ENCODE data around the gene MDN1.

MDN1 gene

DNA sequence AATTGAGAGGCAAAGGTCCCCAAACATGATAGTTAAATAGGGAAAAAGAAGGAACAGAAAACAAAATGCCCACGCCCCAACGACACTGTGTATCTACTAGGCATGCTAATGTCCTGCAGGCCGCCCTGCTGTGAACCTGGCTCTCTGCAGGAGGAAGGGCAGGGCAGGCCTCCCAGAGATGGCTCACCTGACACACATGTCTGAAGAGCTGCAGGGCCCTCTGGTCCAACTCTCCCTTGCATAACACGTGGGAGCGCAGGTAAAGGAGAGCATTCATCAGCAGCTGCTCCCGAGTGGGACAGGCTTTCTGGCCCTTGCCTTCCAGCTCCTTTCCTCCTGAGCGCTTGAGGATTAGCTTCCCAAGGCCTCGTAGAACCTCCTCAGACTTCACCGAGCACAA is 127.3 kb downstream of the MDN1 start:
- DNase-seq, result no peak

DNA sequence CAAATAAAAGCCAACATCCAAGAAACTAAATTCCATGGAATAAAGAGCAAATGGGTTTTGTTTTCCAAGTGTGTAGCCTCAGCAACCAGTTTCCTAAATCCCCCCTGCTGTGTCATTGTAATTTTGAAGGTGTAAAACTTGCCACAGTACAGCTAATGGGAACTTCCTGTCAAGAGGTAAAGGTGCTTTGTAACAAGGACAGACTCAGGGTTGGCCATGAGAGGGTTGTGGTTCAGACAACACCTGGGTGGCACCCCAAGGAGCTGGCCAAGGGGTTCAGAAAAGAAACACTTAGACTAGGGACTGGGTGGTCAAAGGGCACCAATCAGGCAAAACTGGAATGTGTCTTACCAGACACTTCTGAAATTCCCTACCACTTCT is 128.7 kb downstream of the MDN1 start:
- no peak for DNase-seq

DNA sequence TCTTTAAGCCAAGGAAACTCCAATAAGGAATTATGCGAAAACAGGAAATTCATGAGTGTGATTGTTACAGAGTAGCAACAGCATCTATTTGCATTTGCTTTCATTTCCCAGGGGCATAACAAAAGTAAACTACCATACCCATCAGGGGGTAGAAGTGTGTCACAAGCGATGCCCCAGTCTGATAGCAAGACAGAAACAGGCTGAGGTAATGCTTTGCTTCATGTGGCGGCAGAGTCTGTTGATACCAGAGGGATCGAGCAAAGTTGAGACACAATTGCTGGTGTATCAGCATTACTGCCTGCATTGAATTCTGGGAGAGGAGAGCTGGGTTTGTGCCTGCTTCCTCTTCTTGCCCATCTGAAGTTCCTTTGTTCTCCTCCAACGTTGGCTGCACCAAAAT is 129.9 kb downstream of the MDN1 start:
- DNase-seq, result no peak

DNA sequence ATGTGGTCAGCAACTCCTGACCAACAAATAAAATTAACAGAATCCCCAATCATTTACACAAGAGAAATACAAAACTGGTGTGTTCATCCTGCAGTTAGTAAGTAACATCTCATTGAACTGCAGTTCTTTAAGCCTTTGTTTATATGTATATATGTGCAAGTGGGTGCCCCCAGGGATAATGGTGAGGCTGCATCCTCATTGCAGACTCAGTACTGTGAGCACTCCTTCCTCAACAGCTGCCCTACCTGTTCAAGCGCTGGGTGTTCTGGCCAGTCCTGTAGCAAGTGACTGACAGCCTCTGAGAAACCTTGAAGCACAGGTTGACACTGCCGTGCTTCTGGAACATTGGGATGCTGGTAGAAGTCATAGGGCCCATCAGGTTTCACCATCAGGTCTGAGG is 131.3 kb downstream of the MDN1 start:
- no peak for DNase-seq

DNA sequence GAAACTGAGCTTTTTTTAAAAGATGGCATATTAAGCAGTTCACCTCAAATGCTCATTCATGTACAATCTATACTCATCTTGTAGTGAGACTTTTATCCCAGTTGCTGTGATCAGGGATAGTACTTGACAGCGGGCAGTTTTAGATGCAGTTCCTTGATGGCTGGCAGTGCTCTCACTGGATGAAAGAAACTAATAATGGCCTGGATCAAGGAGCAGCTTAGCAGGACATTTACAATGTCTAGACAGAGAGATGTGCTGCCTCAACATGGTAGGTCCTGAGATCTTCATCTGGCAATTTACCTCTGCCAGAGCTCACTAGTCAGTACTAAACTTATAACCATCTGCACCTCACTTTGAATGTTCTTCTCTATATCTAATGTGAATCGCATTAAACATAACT is 134.3 kb downstream of the MDN1 start:
- no peak for DNase-seq

DNA sequence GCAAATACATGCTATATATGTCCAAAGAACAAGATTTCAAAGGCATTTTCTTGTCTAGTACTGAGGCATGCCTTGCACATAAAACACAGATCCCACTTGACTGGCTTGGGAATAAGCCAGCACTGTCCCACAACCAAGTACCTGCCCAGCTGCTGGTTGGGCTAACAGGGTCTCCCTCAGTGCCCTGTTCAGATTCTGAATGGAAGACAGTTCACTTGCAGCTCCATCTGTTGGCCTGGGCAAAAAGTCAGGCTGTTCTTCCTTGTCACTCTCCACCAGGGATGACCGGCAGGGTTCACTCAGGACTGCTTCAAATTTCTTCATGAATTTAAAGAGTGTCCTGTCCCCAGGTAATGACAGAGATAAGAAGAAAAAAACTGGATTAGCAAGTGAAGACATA is 136.6 kb downstream of the MDN1 start:
- no peak for DNase-seq

DNA sequence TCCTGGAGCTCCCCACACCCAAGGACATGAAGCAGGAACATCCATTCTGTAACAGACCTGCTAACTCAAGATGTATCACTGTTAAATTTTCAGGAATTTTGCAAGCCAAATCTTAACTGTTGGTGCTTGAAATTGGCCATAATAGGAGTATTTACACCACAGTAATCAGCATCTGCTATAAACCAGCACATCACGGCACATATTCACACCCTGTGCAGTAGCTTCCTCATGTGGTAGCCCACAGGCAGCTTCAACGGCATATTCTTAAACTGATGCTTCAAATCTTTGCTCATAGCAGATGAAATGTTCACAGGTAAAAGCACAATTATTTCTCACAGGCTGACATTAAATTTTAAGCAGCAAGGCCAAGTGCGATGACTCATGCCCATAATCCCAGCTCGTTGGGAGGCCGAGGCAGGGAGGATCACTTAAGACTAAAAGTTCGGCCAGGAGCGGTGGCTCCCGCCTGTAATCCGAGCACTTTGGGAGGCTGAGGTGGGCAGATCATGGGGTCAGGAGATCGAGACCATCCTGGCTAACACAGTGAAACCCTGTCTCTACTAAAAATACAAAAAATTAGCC is 137.5 kb downstream of the MDN1 start:
- no peak for DNase-seq

DNA sequence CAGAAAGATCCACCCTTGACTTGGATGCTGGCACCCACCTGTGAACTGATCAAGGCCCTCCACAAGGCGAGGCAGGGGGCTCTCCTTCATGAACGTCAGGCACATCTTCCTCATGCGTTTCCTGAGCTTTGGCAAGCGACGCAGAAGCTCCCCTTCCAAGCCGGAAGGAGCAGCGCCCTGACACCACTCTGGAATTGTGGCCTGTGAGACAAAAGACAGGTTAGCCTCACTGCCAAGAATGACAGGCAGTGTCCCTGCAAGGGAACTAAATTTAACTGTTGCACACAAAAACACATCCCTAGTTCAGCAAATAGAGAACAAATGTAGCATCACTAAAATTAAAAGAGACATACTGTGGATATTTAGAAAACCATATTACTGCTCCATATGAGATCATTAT is 139.0 kb downstream of the MDN1 start:
- DNase-seq, result no peak

DNA sequence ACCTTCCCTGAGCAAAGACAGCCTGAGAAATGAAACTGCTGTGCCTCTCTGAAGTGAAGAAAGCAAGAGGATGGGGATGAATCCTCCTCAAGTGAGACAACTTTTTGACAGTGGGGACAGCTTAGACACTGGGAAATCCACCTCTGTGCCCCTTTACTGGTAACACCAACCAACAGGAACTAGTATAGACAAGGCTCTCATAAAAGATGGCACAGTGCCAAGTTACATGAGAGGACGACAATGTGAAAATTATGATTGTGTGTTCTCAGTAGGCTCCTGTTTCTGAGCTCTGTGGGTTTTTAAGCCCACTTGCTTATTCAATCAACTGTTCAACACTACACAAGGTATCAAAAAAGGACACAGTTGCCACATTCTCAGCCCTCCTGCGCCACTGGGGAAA is 139.4 kb downstream of the MDN1 start:
- no peak for DNase-seq

DNA sequence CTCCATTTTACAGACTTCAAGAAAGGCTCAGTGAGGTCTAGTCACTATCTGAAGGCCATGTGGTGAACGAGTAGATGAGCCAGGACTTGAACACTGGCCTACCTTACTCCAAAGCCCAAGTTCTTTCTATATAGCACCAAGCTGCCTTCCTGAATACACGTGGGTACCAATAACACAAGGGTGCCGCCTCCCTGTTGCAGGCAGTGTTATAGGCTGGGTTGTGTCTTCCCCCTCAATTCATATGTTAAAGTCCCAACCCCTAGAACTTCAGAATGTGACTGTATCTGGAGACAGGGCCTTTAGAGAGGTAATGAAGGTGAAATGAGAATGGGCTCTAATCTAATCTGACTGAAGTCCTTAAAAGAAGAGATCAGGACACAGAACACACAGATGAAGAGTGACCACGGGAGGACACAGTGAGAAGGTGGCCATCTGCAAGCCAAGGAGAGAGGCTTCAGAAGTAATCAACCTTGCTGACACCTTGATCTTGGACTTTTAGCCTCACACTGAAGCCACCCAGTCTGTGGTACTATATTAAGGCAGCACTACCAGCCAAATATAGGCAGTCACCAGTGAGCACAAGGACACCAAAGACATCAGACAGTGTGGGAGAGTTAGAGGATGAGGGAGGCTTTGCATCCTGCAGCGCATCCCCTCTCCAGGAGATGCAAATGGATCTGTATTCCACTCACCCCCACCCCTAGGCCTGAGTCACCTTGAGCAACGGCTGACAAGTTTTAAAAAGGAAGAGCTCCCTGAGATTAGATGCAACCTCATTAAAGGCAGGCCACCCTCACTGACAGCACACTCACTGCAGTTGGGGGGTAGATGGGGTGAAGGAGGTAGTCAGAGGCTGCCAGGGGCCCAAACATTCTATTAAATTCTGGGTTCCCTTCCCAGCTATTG is 140.1 kb downstream of the MDN1 start:
- no peak for DNase-seq

DNA sequence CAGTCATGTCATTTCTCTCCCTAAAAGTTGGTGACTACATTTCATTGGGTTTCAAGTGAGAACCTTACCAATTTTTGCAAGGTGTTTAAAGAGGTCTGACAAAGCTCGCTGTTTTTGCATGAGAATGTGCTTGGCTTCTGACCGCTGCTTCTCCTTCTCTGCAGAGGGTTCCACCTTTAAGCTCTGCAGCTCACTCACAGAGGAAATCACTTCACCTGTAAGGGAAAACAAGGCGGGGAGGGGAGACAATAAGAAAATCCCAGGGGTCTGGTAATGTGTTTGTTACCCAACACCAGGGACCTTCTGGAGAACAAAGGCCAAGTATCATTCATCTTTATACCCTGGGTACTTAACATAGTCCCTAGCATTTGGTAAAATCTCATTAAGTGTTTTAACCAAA is 141.1 kb downstream of the MDN1 start:
- no peak for DNase-seq

DNA sequence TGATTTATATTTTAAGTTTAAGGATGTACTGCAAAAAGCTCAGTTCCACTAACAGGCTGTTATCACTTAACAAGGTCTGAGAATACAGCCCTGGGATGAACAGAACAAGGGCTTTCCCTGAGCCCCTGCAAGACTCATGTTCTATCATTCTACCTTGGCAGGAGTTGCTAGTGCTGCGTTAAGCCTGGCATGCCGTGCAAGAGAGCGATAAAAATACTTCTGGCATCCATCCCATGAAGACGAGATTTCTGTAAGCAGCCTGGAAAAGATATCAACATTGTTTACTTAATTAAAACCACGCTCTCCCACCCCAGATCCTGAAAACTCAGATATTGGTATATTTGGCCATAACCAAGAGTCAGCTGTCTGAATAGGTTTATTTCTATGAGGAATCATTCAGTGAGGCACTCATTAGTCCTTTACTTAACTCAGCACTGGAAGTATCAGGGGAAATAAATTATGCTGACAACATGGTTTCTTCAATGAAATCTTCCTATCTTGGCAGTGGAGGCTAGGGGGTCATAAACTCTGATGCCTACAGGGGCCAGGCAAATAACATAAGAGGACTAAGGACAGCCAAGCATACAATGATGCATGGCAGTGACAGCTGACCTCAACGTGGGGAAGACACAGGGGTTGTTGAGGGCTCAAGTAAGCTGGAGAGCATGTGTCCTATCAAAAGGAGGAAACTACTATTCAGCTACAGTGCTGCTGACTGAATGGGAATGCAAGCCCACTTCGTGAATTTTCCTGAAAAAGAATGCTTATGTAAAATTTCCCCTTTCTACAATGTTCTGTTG is 143.4 kb downstream of the MDN1 start:
- DNase-seq, result no peak

DNA sequence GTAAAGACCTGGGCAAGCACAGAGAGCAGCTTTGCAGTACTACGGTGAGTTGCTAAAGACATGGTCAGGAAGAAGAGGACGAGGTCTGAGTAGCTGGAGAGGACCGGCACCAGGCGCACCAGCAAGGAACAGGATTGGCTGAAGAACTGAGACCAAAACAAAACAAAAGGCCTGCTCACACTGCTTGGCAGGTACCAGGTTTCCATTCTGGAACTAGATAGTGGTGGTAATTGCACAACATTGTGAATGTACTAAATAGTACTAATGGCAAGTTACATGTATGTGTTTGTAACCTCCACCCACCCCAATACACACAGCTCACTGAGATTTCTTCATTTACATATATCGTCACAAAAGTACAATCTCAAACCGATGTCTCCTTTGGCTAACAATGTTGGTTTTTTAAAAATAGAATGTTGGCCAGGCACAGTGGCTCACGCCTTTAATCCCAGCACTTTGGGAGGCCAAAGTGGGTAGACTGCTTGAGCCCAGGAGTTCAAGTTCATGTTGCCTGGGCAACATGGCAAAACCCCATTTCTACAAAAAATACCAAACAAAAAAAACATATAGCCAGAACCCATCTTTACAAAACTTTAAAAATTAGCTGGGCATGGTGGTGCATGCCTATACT is 148.5 kb downstream of the MDN1 start:
- DNase-seq, result no peak

DNA sequence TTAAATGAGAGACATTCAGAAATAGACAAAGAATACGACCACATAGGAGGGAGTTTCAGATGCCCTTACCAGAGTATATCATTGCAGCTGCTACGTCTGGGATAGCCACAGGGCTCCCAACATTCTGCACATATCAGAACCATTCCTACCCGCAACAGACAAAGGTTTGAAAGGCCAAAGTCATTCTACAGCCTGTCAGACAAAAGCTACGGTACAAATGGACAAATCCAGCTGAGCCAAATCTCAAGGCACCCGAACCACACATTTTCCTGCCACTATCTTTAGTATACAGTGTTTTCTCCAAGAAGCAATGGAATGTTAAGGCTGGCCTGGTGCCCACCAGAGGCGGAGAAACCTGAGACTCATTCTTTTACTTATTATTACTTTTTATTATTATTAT is 150.6 kb downstream of the MDN1 start:
- DNase-seq, result no peak

DNA sequence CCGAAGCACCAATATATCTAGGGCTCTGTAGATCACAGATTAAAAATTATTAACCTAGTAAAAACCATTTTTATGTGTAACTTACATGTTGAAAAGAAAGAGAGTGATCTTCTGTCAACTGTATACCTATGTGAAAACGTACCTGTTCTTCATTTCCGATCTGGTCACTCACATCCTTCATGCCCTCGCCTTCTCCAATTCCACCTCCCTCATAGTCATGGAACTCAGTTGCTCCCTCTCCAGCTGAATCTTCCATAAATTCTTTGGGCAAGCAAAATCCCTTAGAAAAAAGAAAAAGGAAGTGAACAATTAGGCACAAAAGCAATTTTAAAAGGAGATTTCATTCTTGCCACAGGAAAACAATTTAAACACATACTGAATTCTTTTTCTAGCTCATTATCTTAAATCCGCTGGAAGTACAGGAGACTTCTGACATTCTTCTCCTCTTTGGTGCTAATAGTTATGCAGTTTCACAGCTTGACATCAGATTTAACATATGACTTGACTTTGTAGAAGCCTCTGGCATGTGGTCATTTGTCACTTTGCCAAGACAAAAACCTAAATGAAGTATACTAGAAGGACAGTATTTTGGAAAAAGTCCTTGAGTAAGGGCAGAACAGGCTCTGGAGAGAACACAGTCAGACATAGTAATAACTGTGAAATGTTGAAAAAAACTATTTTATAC is 151.6 kb downstream of the MDN1 start:
- DNase-seq, result no peak

DNA sequence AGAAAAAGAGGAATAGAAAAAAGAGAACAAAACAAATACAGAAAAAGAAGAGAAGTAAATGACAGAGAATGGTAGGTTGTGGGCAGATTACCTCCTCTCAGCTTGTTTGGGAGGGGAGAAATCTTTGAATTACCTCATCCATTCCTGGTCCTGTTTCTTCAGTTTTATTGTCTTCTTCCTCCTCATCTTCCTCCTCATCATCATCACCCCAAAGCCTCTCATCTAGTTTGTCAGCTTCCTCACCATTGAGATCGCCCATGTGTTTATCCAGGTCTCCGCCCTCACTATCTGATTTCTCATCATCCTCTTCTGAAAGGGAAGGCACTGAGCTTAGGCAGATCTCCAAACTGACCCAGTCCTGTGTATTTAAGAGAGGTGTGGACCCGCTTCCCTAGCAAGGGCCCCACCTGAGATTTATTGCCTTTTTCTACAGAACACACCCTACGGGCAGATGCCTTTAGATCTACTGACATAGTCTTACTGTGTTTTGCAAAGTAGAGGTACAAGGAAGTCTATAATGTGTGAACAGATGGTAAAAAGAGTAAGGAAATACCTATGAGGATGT is 156.9 kb downstream of the MDN1 start:
- DNase-seq, result no peak

DNA sequence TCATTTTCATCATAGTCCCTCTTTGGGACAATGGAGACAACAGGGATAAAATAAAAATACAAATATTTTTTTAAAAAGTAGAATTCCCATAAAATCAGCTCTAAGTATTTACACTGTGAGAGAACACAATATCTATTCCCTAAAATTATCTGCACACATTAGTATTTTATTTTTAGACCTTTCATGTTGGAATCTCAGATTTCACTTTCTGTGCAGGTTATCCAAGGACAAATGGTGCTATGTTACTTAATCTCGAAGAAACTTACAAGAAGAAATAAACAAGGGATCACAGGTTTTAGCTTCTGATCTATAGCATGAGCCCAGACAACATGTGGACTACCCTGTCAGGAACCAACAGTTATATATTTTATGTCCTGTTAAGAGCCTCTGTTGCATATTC is 158.0 kb downstream of the MDN1 start:
- no peak for DNase-seq

DNA sequence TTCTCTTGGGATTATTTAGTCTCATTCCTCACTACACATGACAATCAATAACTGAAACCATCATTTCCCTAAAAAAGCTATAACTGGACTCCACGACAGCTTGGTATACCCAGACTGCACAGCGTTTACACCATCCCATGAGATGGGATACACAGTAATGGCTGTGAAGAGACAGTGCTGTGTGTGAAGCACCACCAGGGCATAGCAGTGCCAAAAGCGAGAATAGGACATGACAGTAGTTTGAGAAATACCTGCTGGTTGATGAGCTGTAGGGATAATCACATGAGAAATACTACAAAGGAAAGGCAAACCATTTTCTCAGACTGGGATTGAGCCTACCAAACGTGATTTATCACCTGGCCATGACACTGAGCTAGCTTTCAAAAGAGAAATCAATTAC is 158.6 kb downstream of the MDN1 start:
- no peak for DNase-seq

DNA sequence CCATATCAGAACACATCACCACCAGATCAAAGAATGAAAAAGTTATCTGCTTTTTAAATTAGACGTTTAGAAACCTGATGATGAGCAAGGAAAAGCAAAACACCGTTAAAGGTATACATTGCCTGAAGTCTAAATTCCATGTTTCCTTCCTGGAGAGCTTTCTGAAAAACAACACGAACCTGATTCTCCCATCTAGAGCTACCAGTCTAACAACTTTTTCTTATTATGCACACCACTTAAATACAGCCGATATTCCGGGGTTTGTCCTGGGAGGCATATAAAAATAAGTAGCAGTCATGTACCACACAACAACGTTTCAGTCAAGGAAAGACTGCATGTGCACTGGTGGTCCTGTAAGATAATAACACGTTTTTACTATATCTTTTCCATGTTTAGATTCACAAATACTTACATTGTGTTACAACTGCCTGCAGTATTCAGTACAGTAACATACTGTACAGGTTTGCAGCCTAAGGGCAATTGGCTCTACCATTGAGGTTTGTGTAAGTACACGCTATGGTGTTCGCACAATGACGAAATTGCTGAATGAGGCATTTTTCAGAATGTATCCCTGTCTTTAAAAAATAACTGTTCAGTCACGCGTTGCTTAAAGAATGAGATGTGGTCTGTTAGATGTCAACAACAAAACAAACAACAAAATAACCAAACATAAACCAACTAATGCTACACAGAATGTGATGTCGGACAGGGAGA is 162.0 kb downstream of the MDN1 start:
- no peak for DNase-seq

DNA sequence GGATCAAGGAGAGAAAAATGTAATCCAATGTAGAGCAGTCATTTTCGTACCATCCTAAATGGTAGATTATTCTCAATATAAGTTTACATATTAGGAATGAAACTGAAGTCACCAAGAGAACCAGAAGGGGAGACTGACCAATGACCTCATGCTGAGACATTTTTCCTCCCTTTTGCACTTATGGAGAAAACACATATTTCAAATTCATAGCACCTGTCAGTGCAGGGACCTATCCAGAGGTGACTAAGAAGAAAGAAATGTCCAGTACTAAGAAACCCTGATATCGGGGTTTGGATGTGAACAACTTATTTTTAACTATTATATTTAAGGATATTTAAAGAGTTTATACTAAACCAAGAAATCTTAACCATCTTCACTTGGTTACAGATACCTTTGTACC is 164.5 kb downstream of the MDN1 start:
- DNase-seq, result no peak

DNA sequence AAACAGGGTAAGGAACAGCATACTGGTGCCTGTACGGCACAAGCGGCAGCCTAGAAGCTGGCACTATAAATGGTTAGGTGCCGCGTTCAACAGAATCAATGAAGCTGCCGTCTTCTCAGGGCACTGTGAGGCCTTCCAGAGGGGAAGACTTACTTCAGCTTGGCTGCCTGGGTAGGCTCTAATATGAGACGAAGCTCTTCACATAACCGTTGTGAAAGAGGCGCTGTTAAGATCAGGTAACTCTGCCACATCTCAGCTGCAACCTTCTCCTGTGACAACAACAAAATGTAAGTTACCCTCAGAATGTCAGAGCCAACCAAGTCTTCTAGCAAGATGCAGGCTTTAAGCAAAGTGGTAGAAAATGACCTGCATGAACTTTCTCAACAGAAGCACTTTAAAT is 169.0 kb downstream of the MDN1 start:
- DNase-seq, result no peak

DNA sequence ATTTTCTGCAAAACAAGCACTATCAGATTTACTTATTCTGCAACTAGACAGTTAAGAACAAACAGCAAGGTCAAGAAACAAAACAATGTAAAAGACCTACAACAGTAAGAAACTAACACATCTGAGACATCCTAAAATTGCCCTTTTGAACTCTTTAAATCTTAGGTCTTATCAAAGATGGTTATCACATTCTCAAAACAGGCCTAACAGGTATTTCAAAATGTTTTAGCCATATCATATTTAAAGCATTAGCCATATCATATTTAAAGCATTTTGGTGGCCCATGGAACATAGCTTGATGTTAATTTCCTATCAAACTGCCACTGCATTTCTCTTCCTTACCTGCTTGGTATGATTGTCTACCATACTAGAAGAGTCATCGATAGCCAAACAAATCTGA is 169.9 kb downstream of the MDN1 start:
- DNase-seq, result no peak
